GM23338 (cell line): ENCODE data around the gene FTO.

Experiments used
- CREB1 ChIP-seq: fragments of 250-450 bp; sonication (Bioruptor Pico); IDR thresholded peaks from 2 replicates; pipeline ENCODE4 v1.5.0; 2020; ENCODE audit warnings: low read depth, mild to moderate bottlenecking, moderate library complexity
- CTCF ChIP-seq, 2 experiments: fragments of 200-600 bp in 1 of 2; sonication (generic) in 1 of 2; conservative IDR thresholded peaks; 2 replicates each; pipeline versions ENCODE4 v1.5.1 to v1.6.1; 2016 to 2017; ENCODE audit warnings: antibody characterized with exemption in 2 of 2, low read depth in 2 of 2, mild to moderate bottlenecking in 2 of 2, moderate library complexity in 1 of 2
- ETS1 ChIP-seq: IDR thresholded peaks from 2 replicates; pipeline ENCODE4 v1.6.1; 2016; ENCODE audit warnings: antibody characterized with exemption
- EZH2 ChIP-seq: fragments of 200-600 bp; sonication (generic); IDR thresholded peaks from one replicate; pipeline ENCODE4 v1.8.0; 2017; ENCODE audit warnings: antibody characterized with exemption, mild to moderate bottlenecking, low read depth; ENCODE audit not compliant: unreplicated experiment
- EZH2phosphoT487 ChIP-seq: fragments of 200-600 bp; sonication (generic); IDR thresholded peaks from one replicate; pipeline ENCODE4 v1.8.1; 2018; ENCODE audit warnings: antibody characterized with exemption; ENCODE audit not compliant: unreplicated experiment
- JUNB ChIP-seq: IDR thresholded peaks from one replicate; pipeline ENCODE4 v1.6.1; 2016; ENCODE audit warnings: antibody characterized with exemption; ENCODE audit not compliant: unreplicated experiment
- NANOG ChIP-seq: IDR thresholded peaks from 2 replicates; pipeline ENCODE4 v1.6.1; 2016; ENCODE audit warnings: antibody characterized with exemption, borderline replicate concordance
- POLR2AphosphoS5 ChIP-seq: IDR thresholded peaks from 2 replicates; pipeline ENCODE4 v1.6.1; 2016; ENCODE audit warnings: antibody characterized with exemption, low read depth
- REST ChIP-seq: IDR thresholded peaks from one replicate; pipeline ENCODE4 v1.6.1; 2018; ENCODE audit warnings: antibody characterized with exemption; ENCODE audit not compliant: unreplicated experiment
- ZNF462 ChIP-seq: fragments of 250-450 bp; sonication (Bioruptor Pico); IDR thresholded peaks from 2 replicates; pipeline ENCODE4 v1.5.0; 2020; ENCODE audit warnings: mild to moderate bottlenecking, moderate library complexity

GRCh38 chr16:53654946-53655345 lies 49.0 kb upstream of the FTO start:
- TF ChIP-seq CREB1, result no peak
- TF ChIP-seq CTCF (conservative IDR thresholded peaks at IDR 0.05; ENCODE audit: low read depth in 2 of 2), result no peak
- TF ChIP-seq POLR2AphosphoS5, result no peak
- TF ChIP-seq REST, result no peak
- no peak for TF ChIP-seq EZH2phosphoT487
- no peak for TF ChIP-seq EZH2
- no peak for TF ChIP-seq JUNB
- TF ChIP-seq NANOG, result no peak
- TF ChIP-seq ETS1, result no peak
- no peak for TF ChIP-seq ZNF462
